ENCODE measurements around the gene IL9.

Gene IL9

GRCh38 chr5:135895474-135896006 is at the start of gene IL9:
TSS of gene IL9 (minus strand) at chr5:135895841. CDS start at chr5:135895816, 25 bp downstream.
- no peak for DNase-seq

GRCh38 chr5:135944967-135945560 is 49.4 kb upstream of the IL9 start:
- DNase-seq: no peak

DNA sequence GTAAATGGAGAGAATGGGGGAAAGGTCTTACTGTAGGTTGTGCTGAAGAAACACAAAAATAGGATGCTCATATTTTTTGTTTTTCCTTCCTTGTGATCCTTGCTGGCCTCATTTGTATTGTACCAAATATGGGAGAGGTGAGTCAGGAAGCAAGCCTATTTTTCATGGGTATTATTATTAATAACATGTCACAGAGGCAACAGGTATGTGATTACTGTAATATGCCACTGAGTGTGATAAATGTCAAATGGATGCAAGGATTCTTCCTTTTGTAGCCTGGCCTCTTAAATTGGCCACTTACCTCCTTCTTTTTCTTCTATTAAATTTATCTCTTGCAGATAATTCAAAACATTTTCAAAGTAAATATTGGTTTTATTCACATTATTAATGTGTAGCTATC is 48.9 kb upstream of the IL9 start:
- DNase-seq: no peak

GRCh38 chr5:135942202-135942771 is 46.6 kb upstream of the IL9 start:
- no peak for DNase-seq

- no peak for DNase-seq
These were observed 46.1 kb upstream of the IL9 start for GRCh38 chr5:135941711-135942110.

DNA sequence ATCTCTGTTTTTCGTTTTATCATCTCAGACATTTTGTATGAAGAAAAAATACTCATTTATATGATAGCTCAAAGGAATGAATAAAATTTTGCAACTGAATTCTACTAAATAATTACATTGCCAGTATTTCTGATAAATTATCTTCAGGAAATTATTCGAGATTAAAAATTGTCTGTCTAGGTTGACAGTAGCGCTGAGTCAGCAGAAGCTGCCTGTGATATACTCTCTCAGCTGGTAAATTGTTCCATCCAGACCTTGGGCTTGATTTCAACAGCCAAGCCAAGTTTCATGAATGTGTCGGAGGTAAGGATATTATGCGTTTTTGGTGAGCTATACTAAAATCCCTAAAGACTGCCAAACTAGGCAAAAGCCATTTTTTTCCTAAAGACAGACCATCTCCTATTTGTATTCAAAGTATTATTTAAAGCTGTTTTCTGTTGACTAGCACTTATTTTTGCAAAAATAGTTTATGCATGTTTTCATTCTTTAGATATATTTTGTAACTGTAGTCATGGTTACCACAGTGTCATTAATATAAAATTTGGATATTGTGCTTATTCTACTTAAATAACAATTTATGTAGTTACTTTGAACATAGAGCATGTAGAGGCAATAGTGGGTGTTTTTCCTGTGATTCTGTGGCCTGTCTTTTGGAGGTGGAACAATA is 41.7 kb upstream of the IL9 start:
- DNase-seq: no peak

- DNase-seq: no peak
These were observed 39.3 kb upstream of the IL9 start for GRCh38 chr5:135934939-135935338.

DNA sequence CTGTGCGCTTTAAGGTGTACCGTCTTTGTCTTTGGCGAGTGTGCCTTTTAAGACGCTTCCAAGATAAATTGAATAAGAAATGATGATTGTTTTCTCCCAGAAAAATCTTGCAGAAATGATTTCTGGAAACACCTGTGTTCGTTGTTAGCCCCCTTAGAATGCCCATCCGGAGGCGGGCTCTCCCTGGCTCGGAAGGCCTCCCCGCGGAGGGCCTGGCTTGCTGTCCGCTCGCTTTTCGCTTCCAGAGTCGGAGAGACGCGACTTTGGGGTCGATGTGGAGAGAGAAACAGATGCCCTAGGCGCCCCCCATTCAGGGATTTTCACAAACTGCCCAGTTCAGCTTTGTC is 35.3 kb upstream of the IL9 start:
- no peak for DNase-seq

GRCh38 chr5:135930029-135930948 is 34.6 kb upstream of the IL9 start:
- no peak for DNase-seq

GRCh38 chr5:135921388-135921787 is 25.7 kb upstream of the IL9 start:
- DNase-seq: no peak

DNA sequence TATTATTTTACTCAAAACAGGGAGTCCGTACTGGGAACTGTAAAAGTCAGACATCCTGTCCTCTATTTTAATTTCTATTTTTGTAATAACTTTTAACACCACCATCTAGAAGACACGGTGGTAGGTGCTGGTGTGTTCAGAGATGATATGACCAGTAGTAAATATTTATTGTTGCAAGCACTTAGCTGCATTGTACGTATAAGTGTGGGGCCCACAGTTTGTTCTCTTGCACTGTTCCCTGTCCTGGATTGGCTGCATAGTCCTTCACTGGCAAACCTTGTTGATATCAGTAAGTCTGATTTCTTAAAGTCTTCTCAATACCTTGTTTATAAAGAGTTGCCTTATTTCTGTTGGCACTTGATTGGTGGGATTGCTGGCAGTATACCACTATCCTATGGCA is 24.6 kb upstream of the IL9 start:
- DNase-seq: no peak

DNA sequence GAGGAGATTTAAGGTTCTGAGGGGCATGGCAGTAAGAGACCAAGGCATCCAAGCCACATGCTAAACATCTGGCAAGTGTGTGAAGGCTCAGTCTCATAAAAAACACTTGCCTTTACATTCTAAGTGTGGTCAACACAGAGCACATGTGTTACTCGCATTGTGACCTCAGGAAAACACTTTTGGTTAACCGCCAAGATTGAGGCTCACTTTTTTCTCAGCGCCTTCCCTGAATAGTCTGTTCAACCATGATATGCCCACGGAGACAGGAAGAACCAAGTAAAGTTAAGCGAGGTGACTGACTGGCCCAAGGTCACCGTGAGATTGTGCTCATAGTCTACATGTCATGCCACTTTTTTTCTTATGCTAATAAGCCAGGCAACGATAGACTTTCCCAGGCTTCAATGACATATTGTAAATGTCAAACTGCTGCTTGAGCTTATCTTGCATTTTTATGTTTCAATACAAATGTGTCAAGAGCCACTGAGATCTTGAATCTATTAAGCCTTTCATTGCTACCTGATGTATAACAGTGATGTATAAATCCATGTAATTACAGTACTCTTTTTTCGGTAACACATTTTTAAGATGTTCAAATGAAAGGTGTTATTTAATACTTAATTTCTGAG is 21.1 kb upstream of the IL9 start:
- no peak for DNase-seq

DNA sequence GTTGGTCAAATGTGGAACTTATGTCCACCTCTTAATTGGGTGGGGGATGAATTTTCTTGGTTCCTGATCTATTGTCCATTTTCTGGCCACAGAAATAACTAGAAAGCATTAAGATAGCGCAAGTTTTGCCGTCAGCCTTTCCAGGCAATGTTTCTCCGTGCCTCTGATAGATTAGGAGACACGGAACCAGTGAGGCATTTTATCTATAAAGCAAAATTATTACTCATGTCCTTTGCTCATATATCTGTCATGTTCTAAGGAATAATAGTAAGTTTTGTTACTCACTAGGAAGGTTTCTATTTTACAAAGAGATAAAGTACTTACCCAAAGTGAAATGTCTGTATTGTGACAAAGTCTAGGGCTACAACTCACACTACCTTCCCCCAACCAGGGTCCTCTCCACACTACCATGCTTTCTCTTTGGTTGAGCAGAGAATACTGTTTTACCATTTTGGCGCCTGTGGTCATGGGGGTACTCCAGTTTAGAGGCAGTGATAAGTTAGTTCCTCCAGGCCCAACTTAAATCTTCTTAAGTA is 19.9 kb upstream of the IL9 start:
- no peak for DNase-seq

DNA sequence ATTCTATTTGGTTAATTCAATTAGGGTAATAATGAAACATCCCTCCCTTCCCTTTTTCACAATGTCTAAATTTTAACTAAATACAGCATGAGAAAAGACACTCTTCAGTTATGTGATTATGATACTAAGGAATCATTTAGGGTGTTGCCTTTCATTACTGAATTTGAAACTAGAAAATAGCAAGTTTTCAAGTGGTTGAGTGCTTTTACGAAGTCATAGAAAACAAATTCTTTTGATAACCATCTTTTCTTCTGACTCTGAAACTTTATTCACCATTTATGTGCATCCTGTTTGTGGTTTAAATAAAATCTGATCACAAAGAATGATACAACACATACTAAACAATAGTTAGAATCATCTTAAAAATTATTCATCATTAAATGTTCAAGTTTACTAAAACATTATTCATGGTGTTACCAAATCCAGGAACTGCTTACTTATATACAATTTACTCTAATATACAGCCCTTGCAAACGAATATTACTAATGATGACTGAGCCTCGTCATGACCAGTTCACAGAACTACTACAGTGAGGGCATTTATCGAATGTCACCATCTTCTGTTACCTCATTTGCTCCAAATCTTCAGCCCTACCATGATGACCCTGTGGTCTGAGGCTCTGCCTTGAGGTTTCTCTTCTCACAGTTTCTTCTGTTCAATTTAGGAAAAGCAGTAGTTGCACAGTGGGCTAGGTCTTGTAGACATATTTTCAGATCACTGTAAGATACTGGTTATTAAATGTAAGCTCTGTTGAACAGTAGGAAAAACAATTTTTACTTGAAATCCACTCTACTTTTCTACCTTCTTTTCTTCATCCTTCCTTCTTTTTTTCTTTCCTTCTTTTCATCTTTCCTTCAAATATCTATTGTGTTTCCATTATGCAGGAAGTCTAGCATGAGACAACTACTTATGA is 18.3 kb upstream of the IL9 start:
- DNase-seq: no peak

DNA sequence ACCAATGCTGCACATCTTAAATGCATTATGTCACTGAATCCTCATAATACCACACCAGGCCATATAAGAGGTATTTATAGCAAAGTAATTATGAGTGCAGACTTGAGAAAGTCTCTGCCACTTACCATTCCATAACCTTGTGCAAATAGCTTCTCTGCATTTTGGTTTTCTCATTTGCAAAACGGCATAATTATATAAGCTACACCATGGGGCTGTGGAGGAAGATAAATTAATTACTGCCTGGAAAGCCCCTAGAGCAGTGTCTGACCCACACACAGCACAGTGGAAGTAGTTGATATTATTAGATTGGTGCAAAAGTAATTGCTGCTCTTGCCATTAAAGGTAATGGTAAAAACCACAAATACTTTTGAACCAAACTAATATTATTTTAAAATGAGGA is 9.5 kb upstream of the IL9 start:
- no peak for DNase-seq

- no peak for DNase-seq
These were observed 6.0 kb upstream of the IL9 start for GRCh38 chr5:135901633-135902032.

DNA sequence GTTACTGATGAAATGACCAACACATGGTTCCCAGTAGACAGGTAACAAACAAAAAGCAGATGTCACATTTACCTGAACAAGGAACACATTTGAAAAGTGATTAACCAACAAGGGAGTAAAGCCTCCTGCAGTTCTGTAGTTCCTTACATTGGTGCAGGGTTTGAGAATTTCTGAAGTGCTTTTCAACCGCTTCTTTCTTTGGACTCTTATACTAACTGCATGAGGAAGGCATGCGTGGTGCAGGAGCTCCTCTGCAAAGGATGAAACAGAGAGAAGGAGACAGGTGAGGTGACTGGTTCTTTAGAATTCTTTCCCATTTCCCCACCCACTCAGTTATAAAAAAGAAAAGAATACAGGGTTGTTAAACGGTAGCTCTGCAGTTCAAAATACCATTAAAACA is 4.6 kb upstream of the IL9 start:
- DNase-seq: no peak

DNA sequence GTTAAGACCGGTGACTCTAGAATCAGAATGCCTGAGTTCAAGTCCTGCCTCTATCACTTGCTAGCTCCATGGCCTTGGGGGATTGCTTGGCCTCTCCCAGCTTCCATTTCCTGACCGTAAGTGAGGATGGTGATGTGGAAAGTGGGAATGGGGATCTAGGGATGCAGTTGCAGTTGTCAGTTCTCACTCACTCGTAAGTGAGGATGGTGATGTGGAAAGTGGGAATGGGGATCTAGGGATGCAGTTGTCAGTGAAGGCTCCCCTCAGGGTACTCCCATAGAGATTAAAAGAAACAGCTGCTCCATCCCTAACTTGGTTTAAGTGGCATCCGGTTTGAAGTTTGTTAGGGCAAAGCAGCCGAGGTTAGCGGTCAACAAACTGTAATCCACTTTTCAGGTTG is 3.0 kb upstream of the IL9 start:
- no peak for DNase-seq

DNA sequence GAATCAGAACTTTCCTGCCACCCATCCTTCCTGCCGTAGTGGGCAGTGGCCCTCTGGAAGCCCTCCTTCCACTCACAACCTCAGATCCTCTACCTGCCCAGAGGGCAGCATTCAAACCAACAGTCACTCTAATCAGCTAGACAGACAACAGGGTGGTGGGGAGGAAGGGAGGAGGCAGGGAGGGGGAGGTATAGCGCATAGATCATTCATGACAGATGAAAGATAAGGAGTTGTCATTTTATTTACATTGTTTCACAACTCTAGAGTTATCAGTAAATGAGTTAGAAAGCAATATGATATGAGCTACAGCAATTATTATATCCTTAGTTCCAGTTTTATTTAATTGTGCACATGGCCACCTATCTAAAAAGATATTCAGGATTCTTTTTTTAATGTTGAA is 852 bp downstream of the IL9 start:
- no peak for DNase-seq

GRCh38 chr5:135894276-135894675 is 1.4 kb downstream of the IL9 start:
- DNase-seq: no peak

DNA sequence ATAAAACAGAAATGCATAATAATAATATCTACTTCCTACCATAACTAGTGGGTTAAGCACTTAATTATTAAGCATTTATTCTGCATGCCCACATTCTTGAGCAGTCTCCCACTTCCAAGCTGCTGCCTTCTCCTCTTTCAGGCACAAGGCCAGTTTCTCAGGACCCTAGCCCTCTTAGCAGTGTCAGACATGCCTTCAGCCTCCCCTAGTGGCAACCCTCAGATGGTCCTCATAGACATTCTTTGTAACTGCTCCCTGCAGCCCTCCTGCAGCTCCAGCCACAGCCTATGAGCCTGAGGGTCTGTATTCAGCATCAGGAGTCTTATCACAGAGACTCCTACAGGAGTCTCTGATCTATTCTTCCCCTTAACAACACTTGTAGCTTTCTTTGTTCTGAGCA is 3.9 kb downstream of the IL9 start:
- DNase-seq: no peak

DNA sequence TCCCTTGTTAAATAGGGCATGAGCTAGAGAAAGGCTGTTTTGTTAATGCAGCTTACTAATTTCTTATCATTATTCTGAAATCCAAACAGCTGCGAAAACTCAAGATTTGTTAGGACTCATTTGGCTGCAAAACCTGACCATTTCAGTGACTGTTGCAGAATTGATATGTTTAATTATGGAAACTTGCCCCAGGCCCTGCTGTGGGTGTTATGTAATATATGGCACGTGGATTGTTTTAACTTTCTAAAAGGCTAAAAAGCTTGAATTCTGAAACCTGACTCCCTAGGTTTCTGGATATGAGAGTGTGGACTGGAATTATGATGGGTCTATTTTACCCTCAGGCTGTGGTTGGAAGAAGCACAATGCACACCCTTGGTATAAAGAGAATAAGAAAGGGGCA is 4.4 kb downstream of the IL9 start:
- no peak for DNase-seq

Measured in activated effector memory CD4-positive, alpha-beta T cell treated with anti-CD3 and anti-CD28 coated beads, Interleukin-2, amount 50 U/mL, for 16 hours (primary cell).